ENCODE data around the gene ARHGEF7. TPM values are rescaled to one million over a fixed set of nuclear protein-coding genes. Genes with fewer than 3 reads are reported as not detected.
A peak's percentile ranks its signal among the peaks of the same experiment; 100 is the strongest.

Gene ARHGEF7
- total RNA-seq, 1 donor from 2014 or later = 50.6 TPM

DNA sequence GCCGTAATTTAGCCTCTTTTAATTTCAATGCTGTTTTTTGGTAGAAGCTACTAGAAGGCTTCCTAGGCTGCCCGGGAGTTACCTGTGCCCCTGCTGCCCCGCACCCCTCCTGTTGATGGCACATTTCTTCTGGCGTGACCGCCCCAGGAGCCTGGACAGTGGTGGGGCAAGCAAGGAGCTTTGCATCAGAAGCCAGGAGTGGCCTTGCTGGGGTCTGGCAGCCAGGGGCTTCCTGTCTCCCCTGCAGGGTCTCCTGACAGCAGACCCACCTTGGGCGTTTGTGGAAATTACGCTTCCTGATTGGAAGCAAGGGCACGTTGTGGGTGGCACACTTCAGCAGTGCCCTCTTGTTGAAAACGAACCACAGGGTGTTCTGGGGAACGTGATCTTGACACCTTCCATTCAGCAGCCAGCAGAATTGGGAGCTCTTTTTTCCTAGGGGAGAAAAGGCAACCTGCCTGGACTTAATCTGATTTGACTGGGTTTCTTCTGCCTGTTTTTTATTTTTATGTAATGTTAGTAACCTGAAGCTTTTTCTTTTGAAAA, 115.3 kb downstream of the ARHGEF7 start:
- intact Hi-C loops (cut with DNase I) = no loop called here
- DNase-seq (ENCODE audit: missing footprints) (no peak), ATAC-seq (peak; percentile 20)

- intact Hi-C loops (cut with DNase I) = no loop called here
- ATAC-seq (no peak), DNase-seq (ENCODE audit: missing footprints) (no peak)
These were observed 117.1 kb downstream of the ARHGEF7 start for GRCh38 chr13:111232191-111232590.

GRCh38 chr13:111233080-111233479, 118.0 kb downstream of the ARHGEF7 start:
- ATAC-seq = no peak
- intact Hi-C loops (cut with DNase I) = no loop called here
- DNase-seq (ENCODE audit: missing footprints) = no peak

- DNase-seq (ENCODE audit: missing footprints) (no peak), ATAC-seq (no peak)
- intact Hi-C loops (cut with DNase I) = no loop called here
These were observed 124.9 kb downstream of the ARHGEF7 start for GRCh38 chr13:111239764-111240670.

GRCh38 chr13:111241006-111241755, 126.1 kb downstream of the ARHGEF7 start:
- ATAC-seq (no peak), DNase-seq (ENCODE audit: missing footprints) (no peak)
- intact Hi-C loops (cut with DNase I) = no loop called here

- ATAC-seq (no peak), DNase-seq (ENCODE audit: missing footprints) (no peak)
- intact Hi-C loops (cut with DNase I) = no loop called here
These were observed 126.8 kb downstream of the ARHGEF7 start for GRCh38 chr13:111241862-111242261.

DNA sequence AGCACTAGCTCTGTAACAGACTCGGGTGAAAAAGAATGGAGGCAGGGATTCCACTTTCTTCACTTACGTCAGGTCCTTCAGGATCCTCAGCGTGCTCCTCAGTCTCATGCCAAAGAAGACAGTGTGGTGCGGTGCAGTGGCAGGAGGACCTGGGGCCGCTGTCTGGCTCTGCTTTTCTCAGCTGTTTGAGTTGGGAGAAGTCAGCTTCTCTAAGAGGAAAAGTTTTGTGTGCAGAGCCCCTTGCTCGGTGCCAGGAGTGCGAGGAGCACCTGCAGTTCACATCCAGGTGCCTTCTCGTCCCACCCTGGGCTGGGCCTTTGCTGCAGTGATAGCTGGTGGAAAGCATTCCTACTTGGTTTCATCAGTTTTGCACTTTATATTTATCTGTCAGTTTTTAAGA, 127.5 kb downstream of the ARHGEF7 start:
- intact Hi-C loops (cut with DNase I) = no loop called here
- DNase-seq (ENCODE audit: missing footprints) = no peak
- ATAC-seq = no peak

DNA sequence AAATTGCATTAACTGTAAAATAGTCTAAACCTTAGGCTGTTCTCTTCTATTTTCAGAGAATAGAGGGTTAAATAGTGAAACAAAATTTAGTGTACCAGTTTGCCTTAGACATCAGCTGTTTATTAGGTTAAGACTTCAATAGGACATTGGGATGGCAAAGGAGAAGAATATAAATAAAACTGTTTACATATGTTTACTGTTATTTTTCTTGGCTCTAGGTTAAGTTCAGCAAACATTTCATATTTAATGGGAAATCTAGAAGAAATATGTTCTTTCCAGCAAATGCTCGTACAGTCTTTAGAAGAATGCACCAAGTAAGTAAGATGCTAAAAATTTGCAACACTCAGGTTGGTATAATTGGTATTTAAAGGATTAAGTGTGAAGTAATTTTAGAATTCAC, 128.9 kb downstream of the ARHGEF7 start:
- no peak for ATAC-seq
- no peak for DNase-seq (ENCODE audit: missing footprints)
- intact Hi-C loops (cut with DNase I) = no loop called here

- no peak for DNase-seq (ENCODE audit: missing footprints)
- intact Hi-C loops (cut with DNase I) = no loop called here
- no peak for ATAC-seq
These were observed 130.7 kb downstream of the ARHGEF7 start for GRCh38 chr13:111245576-111246384.

DNA sequence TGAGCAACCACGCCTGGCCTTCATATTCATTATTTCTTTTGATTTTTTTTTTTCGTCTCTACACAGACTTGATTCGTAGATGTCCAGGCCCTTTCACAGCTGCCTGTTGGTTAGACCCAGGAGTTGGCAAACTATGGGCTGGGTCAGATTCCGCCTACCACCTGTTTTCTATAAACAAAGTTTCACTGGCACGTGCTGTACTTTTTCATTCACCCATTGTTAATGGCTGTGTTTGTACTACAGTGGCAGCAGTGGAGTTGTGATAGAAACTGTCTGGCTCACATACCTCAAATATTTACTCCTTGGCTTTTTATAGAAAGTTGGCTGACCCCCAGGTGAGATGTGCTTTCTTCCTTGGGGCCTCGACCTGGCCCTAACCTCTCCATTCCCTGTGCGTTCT, 132.4 kb downstream of the ARHGEF7 start:
- intact Hi-C loops (cut with DNase I) = no loop called here
- ATAC-seq = peak; percentile 80
- DNase-seq (ENCODE audit: missing footprints) = no peak

DNA sequence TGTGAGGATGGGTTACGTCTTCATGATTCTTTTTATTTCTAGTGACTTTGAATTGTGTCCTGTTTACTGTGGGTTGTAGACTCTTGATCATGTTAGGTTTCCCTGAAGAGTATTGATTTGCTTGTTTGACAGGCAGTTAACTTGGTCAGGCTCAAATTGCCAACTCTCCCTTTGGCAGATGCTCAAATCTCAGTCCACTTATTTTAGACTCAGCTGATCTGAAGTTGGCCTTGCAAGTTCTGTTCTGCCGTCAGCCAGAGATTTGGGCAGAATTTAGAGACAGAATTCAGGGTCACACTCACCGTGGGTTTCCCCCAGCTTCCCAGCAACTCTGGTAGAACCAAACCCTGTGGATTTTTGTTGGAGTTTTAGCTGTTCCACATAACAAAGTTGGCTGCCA, 133.7 kb downstream of the ARHGEF7 start:
- intact Hi-C loops (cut with DNase I) = no loop called here
- no peak for ATAC-seq

DNA sequence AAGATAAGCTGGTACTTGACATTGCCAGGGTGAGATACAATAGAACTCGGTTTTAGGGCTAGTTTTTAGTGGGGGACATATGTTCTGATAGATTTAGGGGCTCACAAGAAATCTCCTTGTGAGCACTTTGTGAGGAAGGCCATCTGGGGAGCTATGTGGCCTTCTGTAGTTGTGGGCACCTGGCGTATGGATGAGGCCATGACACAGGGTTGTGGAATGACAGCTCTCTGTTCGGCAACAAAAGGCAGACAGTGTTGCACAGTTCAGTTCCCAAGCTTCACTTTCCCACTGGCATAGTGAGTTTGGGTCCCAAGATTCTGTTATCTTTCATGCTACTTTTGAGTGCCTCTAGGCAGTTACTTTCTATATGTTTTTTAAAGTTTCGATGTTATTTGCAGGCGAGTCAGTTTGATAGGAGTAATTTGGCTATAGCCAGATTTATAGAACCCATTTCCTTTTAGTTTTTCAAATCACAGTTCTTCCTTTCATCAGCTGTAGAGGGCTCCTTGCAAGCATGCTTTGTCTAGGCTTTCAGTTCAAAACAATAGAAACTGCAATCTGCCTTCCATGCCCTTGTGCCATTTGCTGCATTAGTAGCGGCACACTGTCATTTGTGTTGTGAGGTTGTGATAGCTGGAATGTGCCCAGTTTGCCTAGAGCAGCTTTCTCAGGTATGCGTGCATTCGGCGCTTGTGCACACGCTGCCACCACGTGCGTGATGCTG, 134.7 kb downstream of the ARHGEF7 start:
- no peak for ATAC-seq
- intact Hi-C loops (cut with DNase I) = no loop called here
- no peak for DNase-seq (ENCODE audit: missing footprints)

More for the DNA sequence above, 133.7 kb downstream of the ARHGEF7 start:
- no peak for DNase-seq (ENCODE audit: missing footprints)

DNA sequence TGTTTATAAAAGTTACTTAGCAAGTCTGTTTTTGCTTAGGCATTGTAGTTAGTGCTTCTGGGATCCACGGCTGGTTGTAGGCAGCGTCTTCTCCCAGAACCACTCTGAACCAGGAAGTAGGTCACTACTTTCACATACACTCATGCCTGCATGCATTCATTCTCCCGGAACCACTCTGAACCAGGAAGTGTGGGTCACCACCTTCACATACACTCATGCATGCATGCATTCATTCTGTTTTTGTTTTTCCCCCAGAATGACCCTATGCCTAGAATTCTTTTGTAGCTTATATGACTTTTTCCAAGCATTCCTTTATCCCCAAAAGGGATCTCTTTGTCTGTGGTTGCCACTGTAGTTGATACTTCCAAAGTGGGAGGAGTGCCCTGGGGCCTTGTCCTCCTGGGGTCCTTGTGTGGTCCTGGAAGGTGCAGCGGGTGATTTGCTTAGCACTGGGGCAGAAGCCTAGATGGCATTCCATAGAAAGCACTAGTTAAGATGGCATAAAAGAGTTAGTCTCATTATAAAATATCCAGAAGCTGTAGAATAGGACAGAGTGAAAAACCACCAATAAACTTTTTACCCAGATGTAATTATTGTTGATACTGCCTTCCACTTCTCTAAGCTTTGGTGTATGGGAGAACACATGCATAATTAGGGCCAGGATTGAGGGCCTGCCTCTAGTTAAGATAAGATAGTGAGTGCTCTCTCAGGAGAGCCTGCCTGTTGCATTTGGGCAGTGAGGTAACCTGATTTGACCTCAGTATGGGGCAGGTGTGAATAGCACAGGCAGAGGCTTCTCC, 136.7 kb downstream of the ARHGEF7 start:
- intact Hi-C loops (cut with DNase I) = loop anchor here (2.0 kb wide), 1 partner anchor 27 kb away; no protein-coding TSS in a partner anchor

DNA sequence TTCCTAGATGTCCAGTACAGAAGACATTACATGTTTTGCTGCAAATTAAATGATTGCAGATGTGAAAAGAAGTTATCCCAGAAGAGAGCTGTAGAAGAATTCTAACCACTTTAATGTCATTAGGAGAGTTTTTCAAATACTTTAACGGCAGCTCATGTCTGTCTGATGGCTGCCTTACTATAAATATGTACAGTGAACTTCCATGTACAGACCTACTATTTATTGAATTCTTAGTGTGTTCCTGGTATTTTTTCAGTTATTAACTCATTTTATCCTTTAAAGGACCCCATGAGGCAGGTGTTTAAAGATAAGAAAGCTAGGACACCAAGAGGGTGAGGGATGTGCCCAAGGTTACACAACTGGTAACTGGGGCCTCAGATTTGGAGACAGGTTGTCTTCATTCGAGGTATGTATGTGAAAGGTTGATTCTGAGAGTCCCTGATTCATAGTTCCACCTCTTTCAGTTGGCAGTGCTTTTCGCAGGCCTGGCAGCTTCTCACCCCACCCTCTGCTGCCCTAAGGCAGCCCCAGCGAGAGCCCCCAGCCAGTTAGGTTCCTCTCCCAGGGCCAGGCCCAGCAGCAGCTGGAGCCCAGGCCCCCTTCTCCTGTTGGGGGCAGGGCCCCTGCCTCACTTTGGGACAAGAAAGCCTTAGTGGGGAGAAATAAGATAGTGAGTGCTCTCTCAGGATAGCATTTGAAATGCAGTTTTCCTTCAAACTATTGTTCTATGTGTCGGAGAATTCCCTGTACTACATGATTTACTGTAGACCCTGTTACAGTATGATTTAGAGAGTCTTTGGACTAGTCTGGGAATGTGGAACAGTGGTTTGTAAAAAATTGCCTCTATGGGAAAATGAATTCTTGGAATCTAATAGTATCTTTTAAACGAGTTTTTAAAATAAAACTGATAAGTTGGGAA, 137.6 kb downstream of the ARHGEF7 start:
- peak; percentile 78 for ATAC-seq
- no peak for DNase-seq (ENCODE audit: missing footprints)
- intact Hi-C loops (cut with DNase I) = loop anchor here (2.0 kb wide), 1 partner anchor 26 kb away; no protein-coding TSS in a partner anchor

More for the DNA sequence above, 136.7 kb downstream of the ARHGEF7 start:
- ATAC-seq = peak; percentile 68
- DNase-seq (ENCODE audit: missing footprints) = no peak

DNA sequence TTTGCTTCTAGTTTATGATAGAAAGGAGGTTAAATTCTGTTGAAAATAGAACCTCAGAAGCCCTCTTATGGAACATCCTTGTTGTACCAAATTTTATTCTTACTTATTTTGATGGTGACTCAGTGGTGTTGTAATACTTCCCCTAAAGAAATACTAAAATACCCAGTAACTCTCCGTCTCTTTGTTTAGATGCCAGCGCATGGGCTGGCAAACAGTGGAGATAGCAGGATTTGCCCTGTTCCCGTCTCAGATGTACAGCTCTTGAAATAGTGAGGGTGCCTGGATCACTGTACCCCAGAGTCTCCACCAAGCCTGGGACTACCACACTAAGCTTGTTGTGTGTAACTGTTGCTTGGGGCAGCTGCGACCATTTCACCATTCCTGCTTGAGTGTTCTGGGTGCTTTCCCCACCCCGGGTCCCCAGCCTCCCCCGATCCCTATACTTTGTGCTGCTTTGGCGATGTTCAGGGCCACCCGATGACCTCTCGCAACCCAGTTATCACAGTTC, 138.3 kb downstream of the ARHGEF7 start:
- no peak for DNase-seq (ENCODE audit: missing footprints)
- intact Hi-C loops (cut with DNase I) = loop anchor here (2.0 kb wide), 1 partner anchor 25 kb away; no protein-coding TSS in a partner anchor
- no peak for ATAC-seq

DNA sequence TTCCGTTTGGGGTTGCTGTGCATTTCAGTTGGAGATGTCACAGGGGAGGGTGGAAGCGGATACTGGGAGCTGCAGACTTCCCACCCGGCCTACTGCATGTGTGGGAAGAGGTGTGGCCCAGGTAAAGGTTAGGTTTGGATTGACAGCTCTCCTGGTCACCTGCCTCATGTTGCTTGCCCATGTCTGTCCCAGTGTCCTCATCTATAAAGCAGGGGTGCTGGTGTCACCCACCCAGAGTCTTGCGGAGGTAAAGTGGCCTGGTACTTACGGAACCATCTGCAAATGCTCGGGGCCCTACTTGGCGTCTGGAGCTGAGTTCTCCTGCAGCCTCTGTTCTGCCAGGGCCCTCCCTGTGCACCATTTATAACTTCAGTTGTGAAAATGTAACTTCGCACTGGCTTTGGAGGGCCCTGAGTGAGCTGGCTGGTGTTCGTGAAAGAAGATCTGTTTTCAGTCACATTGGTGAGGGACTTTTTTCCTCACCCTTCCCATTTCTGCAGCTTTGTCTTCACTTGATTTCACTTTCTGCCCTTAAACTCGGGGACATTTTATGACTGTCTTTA, 140.2 kb downstream of the ARHGEF7 start:
- no peak for ATAC-seq
- intact Hi-C loops (cut with DNase I) = no loop called here
- no peak for DNase-seq (ENCODE audit: missing footprints)

All from Right ventricle myocardium inferior (tissue), 1 donor.